Ascending aorta (tissue), 2 donors: ENCODE measurements around the gene KRTAP12-4. TPM values are rescaled to one million over a fixed set of nuclear protein-coding genes. Genes with fewer than 3 reads are reported as not detected.
"Not testable (repeated sequence)": the region's sequence is repeated elsewhere in the genome, so short reads cannot be mapped to it uniquely, and the experiment has no call there.

Experiments used
- DNase-seq, 2 donors: peaks; one replicate each; pipeline ENCODE4 v3.0.0-alpha.2; 2019; ENCODE audit warnings: low spot score in 2 of 2
- H3K27ac ChIP-seq, 2 donors: fragments of 200-600 bp; sonication (generic); one replicate each; pipeline ENCODE4 v1.5.1; 2016 to 2017; ENCODE audit warnings: mild to moderate bottlenecking in 1 of 2
- H3K27me3 ChIP-seq: fragments of 200-600 bp; sonication (generic); one replicate; pipeline ENCODE4 v1.5.1; 2017
- H3K36me3 ChIP-seq, 2 donors: fragments of 200-600 bp; sonication (generic); one replicate each; pipeline ENCODE4 v1.5.1; 2016
- H3K4me1 ChIP-seq, 2 donors: fragments of 200-600 bp; sonication (generic); one replicate each; pipeline ENCODE4 v1.5.1; 2016 to 2017; ENCODE audit warnings: mild to moderate bottlenecking in 1 of 2
- H3K4me3 ChIP-seq, 2 donors: fragments of 200-600 bp; sonication (generic); one replicate each; pipeline ENCODE4 v1.5.1; 2016 to 2017; ENCODE audit warnings: mild to moderate bottlenecking in 1 of 2
- H3K9me3 ChIP-seq, 2 donors: fragments of 200-600 bp; sonication (generic); one replicate each; pipeline ENCODE4 v1.5.1; 2016
- CTCF ChIP-seq, 3 experiments: fragments of 200-600 bp in 2 of 3; fragments of 450-650 bp in 1 of 3; sonication (generic) in 2 of 3; IDR thresholded peaks; one replicate each; pipeline ENCODE4 v1.5.1; 2016 to 2019; ENCODE audit warnings: antibody characterized with exemption in 3 of 3, mild to moderate bottlenecking in 1 of 3, moderate library complexity in 1 of 3
- intact Hi-C: fragments of 100-400 bp; cut with DNase I; formaldehyde crosslinking; loops from one replicate; pipeline ENCODE4 v1.15.1; 2023
- total RNA-seq: library from RNA; depleted of rRNA; stranded (reverse); fragments of >200 nt; gene quantifications from one replicate; pipeline ENCODE4 v1.1.0, GENCODE V29; 2016

The KRTAP12-4 gene
- total RNA-seq, 1 donor from 2014 or later: not detected

DNA sequence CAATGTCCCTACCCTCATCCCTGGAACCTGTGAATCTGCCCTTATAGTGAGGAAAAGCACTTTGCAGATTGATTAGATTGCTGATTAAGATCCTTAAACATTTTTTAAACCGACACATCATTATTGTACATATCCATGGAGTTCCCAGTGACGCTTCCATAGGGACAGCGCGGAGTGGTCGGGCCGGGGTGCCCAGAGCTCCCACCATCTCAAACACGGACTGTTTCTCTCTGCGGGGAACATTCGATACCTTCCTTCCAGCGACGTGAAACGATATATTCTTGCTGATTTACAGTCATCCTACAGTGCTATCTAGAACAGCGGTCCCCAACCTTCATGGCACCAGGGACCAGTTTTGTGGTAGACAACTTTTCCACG is 46.6 kb upstream of the KRTAP12-4 start:
- no peaks in the 10 kb centered on the region for H3K36me3 ChIP-seq
- no peak overlapping the region for H3K4me3 ChIP-seq
- no peak overlapping the region for H3K27ac ChIP-seq
- H3K4me1 ChIP-seq: no peaks in the 10 kb centered on the region
- intact Hi-C loops: no loop called here
- peak in 1 of 2 donors; percentile 13 for DNase-seq
- no peak for TF ChIP-seq CTCF (IDR thresholded peaks at IDR 0.05)
- H3K27me3 ChIP-seq: no peaks in the 10 kb centered on the region
- no peaks in the 10 kb centered on the region for H3K9me3 ChIP-seq

DNA sequence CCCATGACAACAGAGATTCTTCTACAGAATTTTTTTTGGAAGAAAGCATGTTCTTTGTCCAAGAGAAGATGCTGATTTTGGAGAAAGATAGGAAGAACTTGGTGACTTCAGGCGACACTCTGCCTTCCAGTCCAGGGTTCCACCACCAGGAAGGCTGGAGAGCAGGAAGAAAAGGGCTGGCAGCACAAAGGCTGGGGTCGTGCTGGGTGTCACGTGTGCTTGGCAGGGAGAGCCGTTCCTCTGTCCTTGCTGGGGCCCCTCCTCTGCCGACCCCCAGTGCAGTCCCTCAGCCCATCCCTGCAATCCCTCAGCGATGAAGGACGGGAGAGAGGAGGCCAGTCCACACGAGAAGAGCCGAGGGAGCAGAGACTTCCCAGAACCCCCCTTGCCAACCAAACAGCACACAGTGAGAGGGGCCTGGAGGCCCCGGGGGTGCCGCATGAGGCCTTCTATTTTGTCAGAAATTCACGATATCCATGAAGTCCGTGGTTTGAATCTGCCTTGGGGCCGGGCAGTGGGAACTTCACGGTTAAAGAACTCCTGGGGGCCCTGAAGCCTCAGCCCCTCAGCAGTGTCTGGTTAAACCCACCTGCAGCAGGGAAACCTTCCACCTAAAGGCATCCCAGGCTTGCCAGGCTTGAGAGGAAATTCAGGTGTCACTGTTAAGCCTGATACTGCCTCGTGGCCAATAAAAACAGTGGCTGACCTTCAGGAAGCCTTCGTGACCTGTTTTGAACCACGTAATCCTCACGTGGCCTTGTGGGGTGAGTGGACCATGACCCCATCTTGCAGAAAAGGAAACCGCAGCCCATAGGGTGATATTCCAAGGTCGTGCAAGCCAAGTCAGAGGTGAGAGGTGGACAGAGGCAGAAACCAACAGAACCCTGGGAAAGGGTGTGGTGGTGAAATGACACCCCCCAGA is 45.9 kb upstream of the KRTAP12-4 start:
- Histone ChIP-seq H3K27ac (no peak overlapping the region), H3K27me3 (no peaks in the 10 kb centered on the region), H3K9me3 (no peaks in the 10 kb centered on the region), H3K4me1 (no peaks in the 10 kb centered on the region), H3K36me3 (no peaks in the 10 kb centered on the region), H3K4me3 (no peak overlapping the region)
- intact Hi-C loops: no loop called here
- no peak for TF ChIP-seq CTCF (IDR thresholded peaks at IDR 0.05)
- DNase-seq: peak in 1 of 2 donors; percentile 40

- no peaks in the 10 kb centered on the region for H3K9me3 ChIP-seq
- no peak for TF ChIP-seq CTCF (IDR thresholded peaks at IDR 0.05)
- H3K4me1 ChIP-seq: no peaks in the 10 kb centered on the region
- intact Hi-C loops: no loop called here
- peak in 1 of 2 donors; percentile 54 for DNase-seq
- H3K4me3 ChIP-seq: no peak overlapping the region
- no peak overlapping the region for H3K27ac ChIP-seq
- H3K36me3 ChIP-seq: no peaks in the 10 kb centered on the region
- no peaks in the 10 kb centered on the region for H3K27me3 ChIP-seq
Observed at GRCh38 chr21:44699502-44700001, 45.1 kb upstream of the KRTAP12-4 start.

- Histone ChIP-seq H3K36me3 (no peaks in the 10 kb centered on the region), H3K4me1 (no peaks in the 10 kb centered on the region), H3K4me3 (no peak overlapping the region), H3K9me3 (peaks cover 0 to 7% of the 10 kb centered on the region in 2 donors), H3K27me3 (no peaks in the 10 kb centered on the region), H3K27ac (no peak overlapping the region)
- intact Hi-C loops: no loop called here
- no peak for TF ChIP-seq CTCF (IDR thresholded peaks at IDR 0.05)
- DNase-seq: peak in 1 of 2 donors; percentile 50
Observed at GRCh38 chr21:44697811-44698734, 43.6 kb upstream of the KRTAP12-4 start.

- H3K27ac ChIP-seq, intact Hi-C loops, H3K4me3 ChIP-seq, H3K4me1 ChIP-seq, H3K36me3 ChIP-seq, H3K27me3 ChIP-seq, H3K9me3 ChIP-seq: not testable (repeated sequence)
- peak in 1 of 2 donors; percentile 28 for DNase-seq
Observed at GRCh38 chr21:44697172-44697810, 42.8 kb upstream of the KRTAP12-4 start, which contains the start of gene KRTAP10-12. KRTAP10-12 (plus strand) TSS chr21:44697172; CDS start chr21:44697202, 30 bp downstream.
